K562 (cell line): ENCODE results near the gene BROX. TPM values are rescaled to one million over a fixed set of nuclear protein-coding genes. Genes with fewer than 3 reads are reported as not detected.

ENCODE experiments used
- DMBX1 ChIP-seq: fragments of 250-450 bp; sonication (Bioruptor Pico); IDR thresholded peaks from 2 replicates; pipeline ENCODE4 v1.8.0; 2022; ENCODE audit warnings: inconsistent platforms, mild to moderate bottlenecking, moderate library complexity, borderline replicate concordance
- ERF ChIP-seq: fragments of 450-650 bp; formaldehyde crosslinking; IDR thresholded peaks from 2 replicates; pipeline ENCODE4 v1.4.0; 2020; ENCODE audit warnings: mild to moderate bottlenecking, mixed read lengths
- L3MBTL2 ChIP-seq: fragments of 450-650 bp; IDR thresholded peaks from 2 replicates; pipeline ENCODE4 v1.6.1; 2016; ENCODE audit warnings: mild to moderate bottlenecking, moderate library complexity
- MXI1 ChIP-seq: IDR thresholded peaks from 2 replicates; pipeline ENCODE4 v1.6.1; 2011; ENCODE audit warnings: low read depth, mild to moderate bottlenecking, improper control_type of control experiment, low read length
- RBM22 ChIP-seq: fragments of 200-400 bp; formaldehyde crosslinking; IDR thresholded peaks from 2 replicates; pipeline ENCODE4 v1.6.1; 2018; ENCODE audit warnings: low read length, low read depth; ENCODE audit not compliant: poor library complexity, severe bottlenecking
- SETDB1 ChIP-seq: IDR thresholded peaks from one replicate; pipeline ENCODE4 v1.6.1; 2012; ENCODE audit warnings: low read length, control low read depth, inconsistent platforms
- TAF9B ChIP-seq: fragments of 450-650 bp; IDR thresholded peaks from 2 replicates; pipeline ENCODE4 v1.6.1; 2018; ENCODE audit warnings: mild to moderate bottlenecking; ENCODE audit not compliant: partially characterized antibody
- XRCC5 ChIP-seq: fragments of 200-400 bp; formaldehyde crosslinking; IDR thresholded peaks from 2 replicates; pipeline ENCODE4 v1.6.1; 2017; ENCODE audit warnings: low read depth, mild to moderate bottlenecking, low read length
- ZFX ChIP-seq: sonication (generic); formaldehyde crosslinking; IDR thresholded peaks from 2 replicates; pipeline ENCODE4 v1.8.0; 2022; ENCODE audit warnings: mild to moderate bottlenecking, missing genetic modification reagents, moderate library complexity
- ZKSCAN8 ChIP-seq: fragments of 200-800 bp; sonication (Bioruptor generic); IDR thresholded peaks from 2 replicates; pipeline ENCODE4 v1.6.1; 2016; ENCODE audit warnings: missing genetic modification characterization, missing compliant biosample characterization
- ZNF445 ChIP-seq: fragments of 250-450 bp; sonication (Bioruptor Pico); IDR thresholded peaks from 2 replicates; pipeline ENCODE4 v1.4.0; 2020; ENCODE audit warnings: low read depth, mild to moderate bottlenecking, moderate library complexity
- polyA plus RNA-seq, 8 experiments: library from polyadenylated mRNA; depleted of rRNA in 4 of 8; stranded (reverse) in 5 of 8; unstranded in 3 of 8; fragments of >200 nt; fragmentation: Nextera tagmentation in 2 of 8; fragmentation: Illumina TruSeq in 1 of 8; extraction: Ambion mirVana in 2 of 8; extraction: Trizol in 1 of 8; gene quantifications; 2 replicates each; pipeline versions ENCODE4 v1.2.1 to v1.2.3, GENCODE V29; 2011 to 2014; ENCODE audit warnings: inconsistent platforms in 1 of 8, missing spikeins in 1 of 8
- total RNA-seq, 7 experiments: library from RNA; depleted of rRNA in 6 of 7; stranded (reverse); fragments of >200 nt in 6 of 7; fragmentation: Illumina TruSeq in 2 of 7; extraction: Trizol in 2 of 7; gene quantifications; 2 replicates each; pipeline versions ENCODE4 v1.2.1 to v1.2.3, GENCODE V29; 2011 to 2021; ENCODE audit warnings: low replicate concordance in 1 of 7
- TF ChIP-seq, protein P1 (sequence below), 2 experiments: fragments of 250-450 bp in 1 of 2; fragments of 450-650 bp in 1 of 2; sonication (Bioruptor Pico) in 1 of 2; IDR thresholded peaks; 2 replicates each; pipeline versions ENCODE4 v1.6.1 to v1.8.0; 2016 to 2021; ENCODE audit warnings: mild to moderate bottlenecking in 2 of 2, moderate library complexity in 2 of 2, missing compliant biosample characterization in 1 of 2, missing genetic modification characterization in 1 of 2
- TF ChIP-seq, protein P2 (sequence below): fragments of 250-450 bp; sonication (Bioruptor Pico); IDR thresholded peaks from 2 replicates; pipeline ENCODE4 v1.4.0; 2020; ENCODE audit warnings: borderline replicate concordance
- TF ChIP-seq, protein P3 (sequence below): sonication (generic); formaldehyde crosslinking; IDR thresholded peaks from 2 replicates; pipeline ENCODE4 v1.8.0; 2023; ENCODE audit warnings: mild to moderate bottlenecking, missing genetic modification reagents
- TF ChIP-seq, protein P4 (sequence below): fragments of 200-400 bp; formaldehyde crosslinking; IDR thresholded peaks from 2 replicates; pipeline ENCODE4 v1.6.1; 2017; ENCODE audit warnings: mild to moderate bottlenecking, low read depth, low read length, moderate library complexity
- TF ChIP-seq, protein P5 (sequence below): sonication (generic); formaldehyde crosslinking; IDR thresholded peaks from 2 replicates; pipeline ENCODE4 v1.8.0; 2022; ENCODE audit warnings: mild to moderate bottlenecking, missing genetic modification reagents

The BROX gene
- total and polyA plus RNA-seq, 9 of the 15 experiments (the other 6 are each of a cell fraction or from before 2014, with no cell fraction given), result 9.4 to 153 (median 45.1) TPM

DNA sequence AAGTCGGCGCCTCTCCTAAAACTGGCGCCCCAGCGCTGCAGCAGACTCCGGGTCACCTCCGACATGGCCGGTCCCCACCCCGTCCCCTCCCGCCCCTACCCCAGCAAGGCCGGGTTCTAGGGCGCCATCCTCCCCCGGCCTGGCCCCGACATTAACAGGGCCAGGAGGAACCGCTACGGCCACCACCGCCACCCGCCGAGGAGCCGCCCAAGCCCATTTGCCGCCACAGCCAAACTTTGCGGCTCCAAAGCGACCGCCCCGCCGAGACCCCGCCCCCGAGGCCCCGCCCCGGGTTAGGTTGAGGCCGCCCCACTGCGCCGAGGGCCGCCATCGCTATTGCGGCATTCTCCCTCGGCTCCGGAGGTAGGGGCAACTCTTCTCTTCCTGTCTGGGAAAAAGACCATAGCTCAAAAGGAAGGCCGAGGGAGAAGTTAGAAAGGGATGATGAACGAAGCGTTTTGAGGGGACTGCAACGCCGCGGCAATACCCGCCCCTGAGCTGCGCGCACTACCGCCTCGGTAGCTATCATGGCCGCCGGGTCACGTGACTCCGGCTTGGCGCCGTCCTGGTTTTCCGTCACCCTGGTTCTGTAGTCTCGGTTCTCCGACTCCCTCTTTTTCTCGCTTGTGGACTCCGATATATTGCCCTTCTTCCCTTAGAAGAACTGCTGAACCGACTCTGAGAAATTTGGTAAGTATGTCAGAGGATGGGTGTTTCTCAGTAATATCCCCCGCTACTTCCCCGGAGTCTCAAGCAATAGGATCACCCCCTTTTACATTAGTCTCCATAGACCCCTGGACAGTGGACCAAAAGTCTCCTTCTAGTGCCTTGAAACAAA is at the start of gene BROX, which contains the start of gene AIDA (continued):
- TF ChIP-seq, protein P1, sequence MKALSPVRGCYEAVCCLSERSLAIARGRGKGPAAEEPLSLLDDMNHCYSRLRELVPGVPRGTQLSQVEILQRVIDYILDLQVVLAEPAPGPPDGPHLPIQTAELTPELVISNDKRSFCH (CRISPR knock-in tag; IDR thresholded peaks at IDR 0.05), result no peak
- TF ChIP-seq, protein P1 (tag; IDR thresholded peaks at IDR 0.05), result peak; percentile 89
- TF ChIP-seq XRCC5 (no peak), ZFX (CRISPR knock-in tag) (peak; percentile 35; the same call in 1 of the 2 replicates), SETDB1 (no peak), TAF9B (peak; percentile 28), ZKSCAN8 (CRISPR knock-in tag) (no peak; the same call in none of the 2 replicates), DMBX1 (CRISPR knock-in tag) (peak; percentile 92), ERF (CRISPR knock-in tag) (peak; percentile 77; the same call in 1 of the 2 replicates), L3MBTL2 (no peak), RBM22 (no peak), ZNF445 (CRISPR knock-in tag) (no peak; the same call in 1 of the 2 replicates), MXI1 (no peak)
- TF ChIP-seq, protein P2, sequence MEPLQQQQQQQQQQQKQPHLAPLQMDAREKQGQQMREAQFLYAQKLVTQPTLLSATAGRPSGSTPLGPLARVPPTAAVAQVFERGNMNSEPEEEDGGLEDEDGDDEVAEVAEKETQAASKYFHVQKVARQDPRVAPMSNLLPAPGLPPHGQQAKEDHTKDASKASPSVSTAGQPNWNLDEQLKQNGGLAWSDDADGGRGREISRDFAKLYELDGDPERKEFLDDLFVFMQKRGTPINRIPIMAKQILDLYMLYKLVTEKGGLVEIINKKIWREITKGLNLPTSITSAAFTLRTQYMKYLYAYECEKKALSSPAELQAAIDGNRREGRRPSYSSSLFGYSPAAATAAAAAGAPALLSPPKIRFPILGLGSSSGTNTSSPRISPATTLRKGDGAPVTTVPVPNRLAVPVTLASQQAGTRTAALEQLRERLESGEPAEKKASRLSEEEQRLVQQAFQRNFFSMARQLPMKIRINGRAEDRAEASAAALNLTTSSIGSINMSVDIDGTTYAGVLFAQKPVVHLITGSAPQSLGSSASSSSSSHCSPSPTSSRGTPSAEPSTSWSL (CRISPR knock-in tag), result 0 out of 2 replicates have a peak, but pooled peaks have one; percentile 17
- TF ChIP-seq, protein P3, sequence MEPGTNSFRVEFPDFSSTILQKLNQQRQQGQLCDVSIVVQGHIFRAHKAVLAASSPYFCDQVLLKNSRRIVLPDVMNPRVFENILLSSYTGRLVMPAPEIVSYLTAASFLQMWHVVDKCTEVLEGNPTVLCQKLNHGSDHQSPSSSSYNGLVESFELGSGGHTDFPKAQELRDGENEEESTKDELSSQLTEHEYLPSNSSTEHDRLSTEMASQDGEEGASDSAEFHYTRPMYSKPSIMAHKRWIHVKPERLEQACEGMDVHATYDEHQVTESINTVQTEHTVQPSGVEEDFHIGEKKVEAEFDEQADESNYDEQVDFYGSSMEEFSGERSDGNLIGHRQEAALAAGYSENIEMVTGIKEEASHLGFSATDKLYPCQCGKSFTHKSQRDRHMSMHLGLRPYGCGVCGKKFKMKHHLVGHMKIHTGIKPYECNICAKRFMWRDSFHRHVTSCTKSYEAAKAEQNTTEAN, result no peak
- TF ChIP-seq, protein P4, sequence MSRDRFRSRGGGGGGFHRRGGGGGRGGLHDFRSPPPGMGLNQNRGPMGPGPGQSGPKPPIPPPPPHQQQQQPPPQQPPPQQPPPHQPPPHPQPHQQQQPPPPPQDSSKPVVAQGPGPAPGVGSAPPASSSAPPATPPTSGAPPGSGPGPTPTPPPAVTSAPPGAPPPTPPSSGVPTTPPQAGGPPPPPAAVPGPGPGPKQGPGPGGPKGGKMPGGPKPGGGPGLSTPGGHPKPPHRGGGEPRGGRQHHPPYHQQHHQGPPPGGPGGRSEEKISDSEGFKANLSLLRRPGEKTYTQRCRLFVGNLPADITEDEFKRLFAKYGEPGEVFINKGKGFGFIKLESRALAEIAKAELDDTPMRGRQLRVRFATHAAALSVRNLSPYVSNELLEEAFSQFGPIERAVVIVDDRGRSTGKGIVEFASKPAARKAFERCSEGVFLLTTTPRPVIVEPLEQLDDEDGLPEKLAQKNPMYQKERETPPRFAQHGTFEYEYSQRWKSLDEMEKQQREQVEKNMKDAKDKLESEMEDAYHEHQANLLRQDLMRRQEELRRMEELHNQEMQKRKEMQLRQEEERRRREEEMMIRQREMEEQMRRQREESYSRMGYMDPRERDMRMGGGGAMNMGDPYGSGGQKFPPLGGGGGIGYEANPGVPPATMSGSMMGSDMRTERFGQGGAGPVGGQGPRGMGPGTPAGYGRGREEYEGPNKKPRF, result no peak
- TF ChIP-seq, protein P5, sequence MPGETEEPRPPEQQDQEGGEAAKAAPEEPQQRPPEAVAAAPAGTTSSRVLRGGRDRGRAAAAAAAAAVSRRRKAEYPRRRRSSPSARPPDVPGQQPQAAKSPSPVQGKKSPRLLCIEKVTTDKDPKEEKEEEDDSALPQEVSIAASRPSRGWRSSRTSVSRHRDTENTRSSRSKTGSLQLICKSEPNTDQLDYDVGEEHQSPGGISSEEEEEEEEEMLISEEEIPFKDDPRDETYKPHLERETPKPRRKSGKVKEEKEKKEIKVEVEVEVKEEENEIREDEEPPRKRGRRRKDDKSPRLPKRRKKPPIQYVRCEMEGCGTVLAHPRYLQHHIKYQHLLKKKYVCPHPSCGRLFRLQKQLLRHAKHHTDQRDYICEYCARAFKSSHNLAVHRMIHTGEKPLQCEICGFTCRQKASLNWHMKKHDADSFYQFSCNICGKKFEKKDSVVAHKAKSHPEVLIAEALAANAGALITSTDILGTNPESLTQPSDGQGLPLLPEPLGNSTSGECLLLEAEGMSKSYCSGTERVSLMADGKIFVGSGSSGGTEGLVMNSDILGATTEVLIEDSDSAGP (CRISPR knock-in tag), result no peak
